GM18858 (cell line): ENCODE data around the gene SEMA3B.
"Not testable (repeated sequence)": the region's sequence is repeated elsewhere in the genome, so short reads cannot be mapped to it uniquely, and the experiment has no call there.

Experiments
- ATAC-seq: cut with Tn5 transposase; IDR thresholded peaks from one replicate; pipeline ENCODE4 v1.9.1; 2021; ENCODE audit not compliant: unreplicated experiment

The SEMA3B gene

GRCh38 chr3:50258029-50258680 lies 10.8 kb upstream of the SEMA3B start:
- ATAC-seq = no peak

- no peak for ATAC-seq
These were observed 10.0 kb upstream of the SEMA3B start for GRCh38 chr3:50258979-50259378.

GRCh38 chr3:50259432-50260026 lies 9.4 kb upstream of the SEMA3B start:
- ATAC-seq = peak; percentile 14

- peak; percentile 84 for ATAC-seq
These were observed 8.7 kb upstream of the SEMA3B start for GRCh38 chr3:50260027-50260941.

GRCh38 chr3:50260942-50261441 lies 8.0 kb upstream of the SEMA3B start:
- ATAC-seq = no peak

- ATAC-seq = no peak
These were observed 7.4 kb upstream of the SEMA3B start for GRCh38 chr3:50261505-50261904.

GRCh38 chr3:50262200-50262599 lies 6.7 kb upstream of the SEMA3B start:
- not testable (repeated sequence) for ATAC-seq

- ATAC-seq = no peak
These were observed 6.2 kb upstream of the SEMA3B start for GRCh38 chr3:50262778-50263177.

GRCh38 chr3:50263478-50264382 lies 5.2 kb upstream of the SEMA3B start:
- ATAC-seq = no peak

- ATAC-seq = no peak
These were observed 4.5 kb upstream of the SEMA3B start for GRCh38 chr3:50264383-50264963.

GRCh38 chr3:50264964-50265485 lies 3.9 kb upstream of the SEMA3B start:
- no peak for ATAC-seq

- no peak for ATAC-seq
These were observed 3.4 kb upstream of the SEMA3B start for GRCh38 chr3:50265571-50265970.

GRCh38 chr3:50266017-50266416 lies 2.9 kb upstream of the SEMA3B start:
- ATAC-seq = no peak

- ATAC-seq = no peak
These were observed 2.1 kb upstream of the SEMA3B start for GRCh38 chr3:50266836-50267235.

- no peak for ATAC-seq
These were observed 1.6 kb upstream of the SEMA3B start for GRCh38 chr3:50267280-50267913.

GRCh38 chr3:50268276-50268675 lies 671 bp upstream of the SEMA3B start:
- ATAC-seq = no peak

GRCh38 chr3:50269460-50269859 lies 513 bp downstream of the SEMA3B start:
- no peak for ATAC-seq

GRCh38 chr3:50269977-50270413 lies 1.0 kb downstream of the SEMA3B start:
- no peak for ATAC-seq

- no peak for ATAC-seq
These were observed 1.7 kb downstream of the SEMA3B start for GRCh38 chr3:50270422-50271224.
